B cell (primary cell): Measurements from ENCODE around the gene XPA.

Experiments used
- EZH2 ChIP-seq: IDR thresholded peaks from 2 replicates; pipeline ENCODE4 v1.6.1; 2012; ENCODE audit warnings: borderline replicate concordance, low read depth, mild to moderate bottlenecking, moderate library complexity, low read length; ENCODE audit not compliant: insufficient read depth, poor library complexity, severe bottlenecking
- TF ChIP-seq, protein P1 (sequence below): fragments of 200-600 bp; IDR thresholded peaks from one replicate; pipeline ENCODE4 v1.8.0; 2022; ENCODE audit warnings: antibody characterized with exemption, mild to moderate bottlenecking

DNA sequence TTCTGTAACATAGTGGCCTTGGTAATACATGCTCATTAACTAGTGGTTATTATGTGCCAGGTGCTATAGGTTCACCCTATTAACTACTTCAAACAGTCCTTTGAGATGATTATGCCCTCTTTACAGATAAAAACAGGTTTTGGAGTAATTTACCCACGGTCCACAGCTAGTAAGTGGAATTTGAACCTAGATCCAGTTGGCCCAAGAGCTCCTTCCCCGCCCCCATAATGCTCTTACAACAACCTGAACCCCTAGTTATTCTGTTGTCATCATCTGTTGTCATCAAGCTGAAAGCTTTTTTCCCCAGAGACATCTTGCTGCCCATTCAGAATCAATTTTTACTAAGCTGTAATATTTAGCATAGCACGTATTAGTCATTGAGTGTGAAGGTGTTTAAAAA, 23.2 kb downstream of the XPA start:
- TF ChIP-seq, protein P1, sequence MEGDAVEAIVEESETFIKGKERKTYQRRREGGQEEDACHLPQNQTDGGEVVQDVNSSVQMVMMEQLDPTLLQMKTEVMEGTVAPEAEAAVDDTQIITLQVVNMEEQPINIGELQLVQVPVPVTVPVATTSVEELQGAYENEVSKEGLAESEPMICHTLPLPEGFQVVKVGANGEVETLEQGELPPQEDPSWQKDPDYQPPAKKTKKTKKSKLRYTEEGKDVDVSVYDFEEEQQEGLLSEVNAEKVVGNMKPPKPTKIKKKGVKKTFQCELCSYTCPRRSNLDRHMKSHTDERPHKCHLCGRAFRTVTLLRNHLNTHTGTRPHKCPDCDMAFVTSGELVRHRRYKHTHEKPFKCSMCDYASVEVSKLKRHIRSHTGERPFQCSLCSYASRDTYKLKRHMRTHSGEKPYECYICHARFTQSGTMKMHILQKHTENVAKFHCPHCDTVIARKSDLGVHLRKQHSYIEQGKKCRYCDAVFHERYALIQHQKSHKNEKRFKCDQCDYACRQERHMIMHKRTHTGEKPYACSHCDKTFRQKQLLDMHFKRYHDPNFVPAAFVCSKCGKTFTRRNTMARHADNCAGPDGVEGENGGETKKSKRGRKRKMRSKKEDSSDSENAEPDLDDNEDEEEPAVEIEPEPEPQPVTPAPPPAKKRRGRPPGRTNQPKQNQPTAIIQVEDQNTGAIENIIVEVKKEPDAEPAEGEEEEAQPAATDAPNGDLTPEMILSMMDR, result no peak
- no peak for TF ChIP-seq EZH2
